H9 (cell line): Measurements from ENCODE around the gene SOX18. TPM values are rescaled to one million over a fixed set of nuclear protein-coding genes. Genes with fewer than 3 reads are reported as not detected.

Experiments used
- DNase-seq: peaks from one replicate; pipeline ENCODE4 v3.0.0-alpha.2; 2017
- H2AFZ ChIP-seq: one replicate; pipeline ENCODE4 v1.6.1; 2013; ENCODE audit warnings: mild to moderate bottlenecking, low read length, control low read depth, moderate library complexity
- H2AK5ac ChIP-seq: 2 replicates; pipeline ENCODE4 v1.6.1; 2013; ENCODE audit warnings: low read length, control low read depth, mixed read lengths; ENCODE audit not compliant: insufficient read length
- H2BK120ac ChIP-seq: one replicate; pipeline ENCODE4 v1.6.1; 2013; ENCODE audit warnings: low read depth, mild to moderate bottlenecking, low read length, control low read depth, inconsistent platforms; ENCODE audit not compliant: poor library complexity, severe bottlenecking
- H2BK12ac ChIP-seq: 2 replicates; pipeline ENCODE4 v1.6.1; 2013; ENCODE audit warnings: low read length, control low read depth, mixed read lengths, low read depth; ENCODE audit not compliant: insufficient read length
- H2BK15ac ChIP-seq: 2 replicates; pipeline ENCODE4 v1.6.1; 2013; ENCODE audit warnings: low read depth, low read length, control low read depth
- H2BK20ac ChIP-seq: one replicate; pipeline ENCODE4 v1.6.1; 2013; ENCODE audit warnings: low read depth, mild to moderate bottlenecking, low read length, control low read depth, inconsistent platforms; ENCODE audit not compliant: poor library complexity, severe bottlenecking
- H2BK5ac ChIP-seq: 2 replicates; pipeline ENCODE4 v1.6.1; 2013; ENCODE audit warnings: low read length, control low read depth, mixed read lengths; ENCODE audit not compliant: insufficient read length
- H3K14ac ChIP-seq: 2 replicates; pipeline ENCODE4 v1.6.1; 2013; ENCODE audit warnings: low read length, control low read depth; ENCODE audit not compliant: insufficient read depth
- H3K18ac ChIP-seq: 2 replicates; pipeline ENCODE4 v1.6.1; 2013; ENCODE audit warnings: low read depth, mild to moderate bottlenecking, mixed read lengths, low read length, control low read depth; ENCODE audit not compliant: insufficient read length
- H3K23ac ChIP-seq: 2 replicates; pipeline ENCODE4 v1.6.1; 2013; ENCODE audit warnings: low read length, control low read depth, mixed read lengths, low read depth; ENCODE audit not compliant: insufficient read length
- H3K23me2 ChIP-seq: 2 replicates; pipeline ENCODE4 v1.6.1; 2013; ENCODE audit warnings: low read depth, mild to moderate bottlenecking, mixed read lengths, low read length, control low read depth; ENCODE audit not compliant: insufficient read length, poor library complexity, severe bottlenecking
- H3K27ac ChIP-seq: 2 replicates; pipeline ENCODE4 v1.5.1; 2013; ENCODE audit warnings: low read length, control low read depth, mixed read lengths, low read depth; ENCODE audit not compliant: insufficient read length
- H3K27me3 ChIP-seq: 2 replicates; pipeline ENCODE4 v1.6.1; 2013; ENCODE audit warnings: low read length, control low read depth, inconsistent platforms; ENCODE audit not compliant: insufficient read depth
- H3K4ac ChIP-seq: 2 replicates; pipeline ENCODE4 v1.6.1; 2013; ENCODE audit warnings: low read depth, mild to moderate bottlenecking, control low read depth, inconsistent platforms, low read length, moderate library complexity
- H3K4me1 ChIP-seq: 2 replicates; pipeline ENCODE4 v1.6.1; 2013; ENCODE audit warnings: low read length, control low read depth, inconsistent platforms; ENCODE audit not compliant: insufficient read depth
- H3K4me2 ChIP-seq: 2 replicates; pipeline ENCODE4 v1.6.1; 2013; ENCODE audit warnings: low read length, control low read depth, mixed read lengths; ENCODE audit not compliant: insufficient read length, insufficient read depth
- H3K56ac ChIP-seq: 2 replicates; pipeline ENCODE4 v1.6.1; 2013; ENCODE audit warnings: low read depth, mild to moderate bottlenecking, mixed read lengths, low read length, control low read depth; ENCODE audit not compliant: insufficient read length
- H3K79me1 ChIP-seq: 2 replicates; pipeline ENCODE4 v1.6.1; 2013; ENCODE audit warnings: low read depth, mild to moderate bottlenecking, moderate library complexity, low read length, control low read depth, inconsistent platforms; ENCODE audit not compliant: insufficient read depth, poor library complexity, severe bottlenecking
- H3K79me2 ChIP-seq: 2 replicates; pipeline ENCODE4 v1.6.1; 2013; ENCODE audit warnings: low read length, control low read depth, inconsistent platforms; ENCODE audit not compliant: insufficient read depth
- H3K9ac ChIP-seq: 2 replicates; pipeline ENCODE4 v1.6.1; 2013; ENCODE audit warnings: low read length, control low read depth, mixed read lengths; ENCODE audit not compliant: insufficient read length; ENCODE audit errors: extremely low read depth
- H3K9me3 ChIP-seq: one replicate; pipeline ENCODE4 v1.6.1; 2013; ENCODE audit warnings: low read depth, low read length, inconsistent platforms; ENCODE audit not compliant: control insufficient read depth
- H3T11ph ChIP-seq: one replicate; pipeline ENCODE4 v1.6.1; 2013; ENCODE audit warnings: mild to moderate bottlenecking, low read length, control low read depth, inconsistent platforms
- H4K20me1 ChIP-seq: one replicate; pipeline ENCODE4 v1.6.1; 2013; ENCODE audit not compliant: control insufficient read depth, insufficient read length, insufficient read depth
- H4K5ac ChIP-seq: 2 replicates; pipeline ENCODE4 v1.6.1; 2013; ENCODE audit warnings: low read depth, mild to moderate bottlenecking, mixed read lengths, low read length, control low read depth; ENCODE audit not compliant: insufficient read length
- H4K8ac ChIP-seq: replicated peaks from 2 replicates; pipeline ENCODE4 v1.6.1; 2013; ENCODE audit warnings: low read length, control low read depth, mixed read lengths, low read depth; ENCODE audit not compliant: insufficient read length
- H4K91ac ChIP-seq: 2 replicates; pipeline ENCODE4 v1.6.1; 2013; ENCODE audit warnings: low read depth, mild to moderate bottlenecking, moderate library complexity, mixed read lengths, low read length, control low read depth; ENCODE audit not compliant: insufficient read length
- H3K27ac Mint-ChIP-seq, 3 experiments: 2 replicates in 2 of 3; 3 replicates in 1 of 3; pipeline ENCODE4 v1.8.0; 2020 to 2021; ENCODE audit warnings: mixed read lengths in 3 of 3, mild to moderate bottlenecking in 1 of 3, moderate library complexity in 1 of 3
- H3K27me3 Mint-ChIP-seq: 2 replicates; pipeline ENCODE4 v1.8.0; 2021; ENCODE audit warnings: low read depth, mild to moderate bottlenecking, moderate library complexity, mixed read lengths
- H3K36me3 Mint-ChIP-seq, 3 experiments: 2 replicates in 2 of 3; 3 replicates in 1 of 3; pipeline ENCODE4 v1.8.0; 2020 to 2021; ENCODE audit warnings: low read depth in 3 of 3, mixed read lengths in 3 of 3; ENCODE audit not compliant: insufficient read depth in 1 of 3
- H3K4me1 Mint-ChIP-seq, 2 experiments: 2 replicates each; pipeline ENCODE4 v1.8.0; 2020; ENCODE audit warnings: mixed read lengths in 2 of 2
- H3K4me3 Mint-ChIP-seq, 2 experiments: 2 replicates in 1 of 2; 3 replicates in 1 of 2; pipeline ENCODE4 v1.8.0; 2020 to 2021; ENCODE audit warnings: mild to moderate bottlenecking in 2 of 2, mixed read lengths in 2 of 2, moderate library complexity in 1 of 2
- H3K9me3 Mint-ChIP-seq, 2 experiments: 2 replicates in 1 of 2; 3 replicates in 1 of 2; pipeline ENCODE4 v1.8.0; 2020; ENCODE audit warnings: mild to moderate bottlenecking in 2 of 2, mixed read lengths in 2 of 2, moderate library complexity in 1 of 2
- WGBS: extraction: QIAGEN DNeasy Blood & Tissue Kit; methylation state at CpG from one replicate; pipeline ENCODE4 v1.1.7; 2013; ENCODE audit warnings: missing lambda C conversion rate, low lambda C conversion rate, mixed read lengths; ENCODE audit not compliant: insufficient read length; ENCODE audit errors: extremely low coverage; 5-methylcytosine and 5-hydroxymethylcytosine counted together
- total RNA-seq: library from RNA; stranded (reverse); gene quantifications from 2 replicates; pipeline ENCODE4 v1.2.1, GENCODE V29; 2021
- TF ChIP-seq, protein P1 (sequence below): fragments of 200-600 bp; sonication (generic); conservative IDR thresholded peaks from 3 replicates; pipeline ENCODE4 v1.8.0; 2021; ENCODE audit warnings: antibody characterized with exemption, mild to moderate bottlenecking

The SOX18 gene
- total RNA-seq, 1 experiment from 2014 or later: 2.0 TPM

DNA sequence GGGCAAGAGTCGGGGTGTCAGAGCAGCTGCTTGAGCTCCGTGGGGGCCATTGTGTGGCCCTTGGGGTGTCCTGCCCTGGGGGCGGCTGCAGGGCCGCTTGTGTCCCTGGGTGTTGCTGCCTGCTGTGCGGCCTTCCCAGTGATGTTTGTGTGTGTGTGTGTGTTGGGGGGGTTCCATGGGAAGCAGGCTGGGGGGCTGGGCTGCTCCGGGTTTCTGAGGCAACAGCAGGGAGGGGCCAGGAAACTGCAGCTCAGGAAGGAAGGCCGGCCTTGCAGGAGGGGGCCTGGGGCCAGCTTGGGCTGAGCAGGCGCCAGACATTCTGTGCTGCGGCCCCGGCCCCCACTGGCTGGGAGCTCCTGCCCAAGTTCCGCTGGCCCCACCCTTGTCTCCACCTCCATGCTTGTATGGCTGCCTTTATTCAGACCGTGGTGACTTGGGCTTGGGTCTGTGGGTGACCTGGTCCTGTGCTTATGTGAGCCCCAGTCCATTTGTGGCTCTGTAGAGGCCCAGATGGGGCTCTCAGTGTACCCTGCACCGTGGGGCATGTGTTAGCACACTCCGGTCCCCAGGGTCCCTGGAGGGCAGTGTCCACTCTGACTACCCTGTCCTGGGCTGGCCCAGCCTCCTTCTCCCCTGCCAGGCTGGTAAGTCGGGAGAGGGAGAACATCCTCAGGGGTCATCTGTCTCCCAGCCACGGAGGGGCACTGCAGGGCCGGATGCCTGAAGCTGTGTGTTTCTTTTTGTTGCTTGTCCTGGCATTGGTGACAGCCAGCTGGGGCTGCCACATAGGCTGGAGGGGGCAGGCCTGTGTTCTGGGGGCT is 4.6 kb upstream of the SOX18 start:
- Mint-ChIP-seq H3K4me3 (no peak overlapping the region), H3K4me1 (peaks cover 21 to 30% of the 10 kb centered on the region in 2 experiments), H3K9me3 (no peaks in the 10 kb centered on the region; a peak in 1 of 5 replicates), H3K27ac (no peak overlapping the region), H3K36me3 (no peaks in the 10 kb centered on the region; a peak in 1 of 7 replicates), H3K27me3 (peaks cover 34% of the 10 kb centered on the region)
- H3K79me1 ChIP-seq: no peaks in the 10 kb centered on the region
- H2AFZ ChIP-seq: no peak overlapping the region
- no peak overlapping the region for H3K14ac ChIP-seq
- no peaks in the 10 kb centered on the region for H3K79me2 ChIP-seq
- H2BK5ac ChIP-seq: no peak overlapping the region
- no peaks in the 10 kb centered on the region for H3K4me1 ChIP-seq
- no peak overlapping the region for H3K18ac ChIP-seq
- no peaks in the 10 kb centered on the region for H4K20me1 ChIP-seq
- H3T11ph ChIP-seq: no peak overlapping the region
- WGBS: no CpG with 5 or more reads among the region's 17 CpGs
- no peak overlapping the region for H3K56ac ChIP-seq
- no peak overlapping the region for H3K4ac ChIP-seq
- H3K27me3 ChIP-seq: peaks cover 4% of the 10 kb centered on the region; the same call in 1 of the 2 replicates
- H3K9ac ChIP-seq: no peak overlapping the region
- H2AK5ac ChIP-seq: no peak overlapping the region
- H3K4me2 ChIP-seq: no peak overlapping the region
- H2BK120ac ChIP-seq: no peak overlapping the region
- TF ChIP-seq, protein P1, sequence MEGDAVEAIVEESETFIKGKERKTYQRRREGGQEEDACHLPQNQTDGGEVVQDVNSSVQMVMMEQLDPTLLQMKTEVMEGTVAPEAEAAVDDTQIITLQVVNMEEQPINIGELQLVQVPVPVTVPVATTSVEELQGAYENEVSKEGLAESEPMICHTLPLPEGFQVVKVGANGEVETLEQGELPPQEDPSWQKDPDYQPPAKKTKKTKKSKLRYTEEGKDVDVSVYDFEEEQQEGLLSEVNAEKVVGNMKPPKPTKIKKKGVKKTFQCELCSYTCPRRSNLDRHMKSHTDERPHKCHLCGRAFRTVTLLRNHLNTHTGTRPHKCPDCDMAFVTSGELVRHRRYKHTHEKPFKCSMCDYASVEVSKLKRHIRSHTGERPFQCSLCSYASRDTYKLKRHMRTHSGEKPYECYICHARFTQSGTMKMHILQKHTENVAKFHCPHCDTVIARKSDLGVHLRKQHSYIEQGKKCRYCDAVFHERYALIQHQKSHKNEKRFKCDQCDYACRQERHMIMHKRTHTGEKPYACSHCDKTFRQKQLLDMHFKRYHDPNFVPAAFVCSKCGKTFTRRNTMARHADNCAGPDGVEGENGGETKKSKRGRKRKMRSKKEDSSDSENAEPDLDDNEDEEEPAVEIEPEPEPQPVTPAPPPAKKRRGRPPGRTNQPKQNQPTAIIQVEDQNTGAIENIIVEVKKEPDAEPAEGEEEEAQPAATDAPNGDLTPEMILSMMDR: peak; percentile 55
- no peak overlapping the region for H4K91ac ChIP-seq
- no peaks in the 10 kb centered on the region for H3K23me2 ChIP-seq
- no peak overlapping the region for H4K5ac ChIP-seq
- H4K8ac ChIP-seq: no peak overlapping the region
- no peaks in the 10 kb centered on the region for H3K9me3 ChIP-seq
- H2BK20ac ChIP-seq: no peak overlapping the region
- H3K27ac ChIP-seq: no peak overlapping the region
- DNase-seq: peak; percentile 78
- H2BK12ac ChIP-seq: no peak overlapping the region
- H2BK15ac ChIP-seq: no peak overlapping the region
- no peak overlapping the region for H3K23ac ChIP-seq
